GM10266 (cell line): ENCODE data around the gene DNAH14.
A peak's percentile ranks its signal among the peaks of the same experiment; 100 is the strongest.
"Not testable (repeated sequence)": the region's sequence is repeated elsewhere in the genome, so short reads cannot be mapped to it uniquely, and the experiment has no call there.

ENCODE experiments used
- DNase-seq: peaks from one replicate; pipeline ENCODE4 v3.0.0; 2012; ENCODE audit errors: extremely low spot score
- TF ChIP-seq, protein P1 (sequence below): IDR thresholded peaks from 2 replicates; pipeline ENCODE4 v1.5.1; 2012; ENCODE audit warnings: mild to moderate bottlenecking, low read depth; ENCODE audit not compliant: control insufficient read depth, insufficient read depth; ENCODE audit errors: missing control alignments

DNAH14 gene

DNA sequence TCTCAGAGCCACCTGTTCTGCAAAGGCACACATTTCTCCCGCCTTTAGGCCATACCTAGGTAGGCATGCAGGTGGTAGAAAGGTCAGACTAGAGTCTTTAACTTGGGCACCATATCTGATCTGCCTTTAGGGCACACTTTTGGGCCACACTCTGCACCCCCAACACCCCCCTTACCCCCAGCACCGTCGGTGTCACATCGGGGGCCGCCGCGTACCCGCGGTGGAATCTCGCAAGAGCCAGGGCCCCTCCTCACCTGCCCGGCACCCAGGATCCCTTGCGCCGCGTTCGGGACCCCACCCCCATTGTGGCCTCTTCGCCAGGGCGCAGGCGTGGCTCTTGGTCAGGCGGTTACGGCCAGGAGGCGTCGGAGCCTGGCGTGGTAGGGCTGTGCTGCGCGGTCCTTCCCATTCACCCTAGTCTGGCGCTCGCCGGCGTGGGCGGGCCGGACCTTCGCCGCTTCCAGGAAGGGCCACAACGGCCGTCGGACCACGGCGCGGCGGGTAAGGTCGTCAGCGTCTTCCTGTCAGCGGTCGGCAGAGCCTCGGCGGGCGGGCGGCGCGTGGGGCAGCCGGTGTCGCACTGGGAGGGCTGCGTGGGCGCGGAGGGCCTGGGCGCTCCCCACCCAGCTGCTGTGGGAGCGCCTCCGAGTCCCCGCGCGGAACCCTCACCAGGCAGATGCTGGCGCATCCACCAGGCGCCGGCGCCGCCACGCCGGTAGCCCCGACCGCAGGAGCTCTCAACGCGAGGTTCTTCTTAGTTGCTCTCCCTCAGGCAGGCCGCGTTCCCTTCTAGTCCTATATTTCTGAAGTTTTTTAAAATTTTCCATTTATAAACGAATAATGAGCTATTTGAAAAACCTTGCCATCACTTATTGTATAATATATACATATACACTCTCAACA, at the start of gene DNAH14:
Gene DNAH14 (plus strand): TSS at position 341 of the 903 bp plus-strand sequence. CDS start 23,028 bp downstream, outside the sequence.
- peak; percentile 53 for DNase-seq
- TF ChIP-seq, protein P1, sequence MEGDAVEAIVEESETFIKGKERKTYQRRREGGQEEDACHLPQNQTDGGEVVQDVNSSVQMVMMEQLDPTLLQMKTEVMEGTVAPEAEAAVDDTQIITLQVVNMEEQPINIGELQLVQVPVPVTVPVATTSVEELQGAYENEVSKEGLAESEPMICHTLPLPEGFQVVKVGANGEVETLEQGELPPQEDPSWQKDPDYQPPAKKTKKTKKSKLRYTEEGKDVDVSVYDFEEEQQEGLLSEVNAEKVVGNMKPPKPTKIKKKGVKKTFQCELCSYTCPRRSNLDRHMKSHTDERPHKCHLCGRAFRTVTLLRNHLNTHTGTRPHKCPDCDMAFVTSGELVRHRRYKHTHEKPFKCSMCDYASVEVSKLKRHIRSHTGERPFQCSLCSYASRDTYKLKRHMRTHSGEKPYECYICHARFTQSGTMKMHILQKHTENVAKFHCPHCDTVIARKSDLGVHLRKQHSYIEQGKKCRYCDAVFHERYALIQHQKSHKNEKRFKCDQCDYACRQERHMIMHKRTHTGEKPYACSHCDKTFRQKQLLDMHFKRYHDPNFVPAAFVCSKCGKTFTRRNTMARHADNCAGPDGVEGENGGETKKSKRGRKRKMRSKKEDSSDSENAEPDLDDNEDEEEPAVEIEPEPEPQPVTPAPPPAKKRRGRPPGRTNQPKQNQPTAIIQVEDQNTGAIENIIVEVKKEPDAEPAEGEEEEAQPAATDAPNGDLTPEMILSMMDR: no peak

DNA sequence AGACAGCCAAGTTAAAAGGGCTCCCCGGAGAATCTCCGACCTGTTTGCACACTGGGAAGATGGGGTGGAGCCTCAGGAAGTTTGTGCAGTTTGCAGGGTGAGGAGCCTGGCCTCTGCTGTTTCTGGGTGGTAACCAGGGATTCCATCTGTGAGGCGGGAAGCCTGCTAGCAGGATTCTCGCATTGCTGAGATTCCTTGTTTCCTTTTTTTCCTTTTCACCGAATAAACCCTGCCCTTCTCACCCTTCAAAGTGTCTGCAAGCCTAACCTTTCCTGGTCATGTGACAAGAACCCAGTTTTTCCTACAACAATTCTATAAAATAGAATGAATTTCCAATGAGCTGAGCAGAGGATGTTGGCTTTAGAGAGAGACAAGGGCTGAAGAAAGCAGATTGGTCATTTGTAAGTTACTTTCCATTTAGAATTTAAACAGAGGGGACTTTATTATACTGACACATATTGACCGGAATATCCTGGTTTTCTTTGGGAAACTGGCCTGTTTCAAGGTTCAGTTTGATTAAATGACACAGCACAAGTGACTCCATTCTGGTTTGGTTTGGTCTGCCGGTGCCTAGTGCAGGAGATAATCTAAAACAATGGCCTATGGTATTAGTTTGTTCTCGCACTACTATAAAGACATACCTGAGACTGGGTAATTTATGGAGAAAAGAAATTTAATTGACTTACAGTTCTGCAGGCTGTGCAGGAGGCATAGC, 48.7 kb upstream of the DNAH14 start:
- TF ChIP-seq, protein P1: no peak
- DNase-seq: no peak

DNA sequence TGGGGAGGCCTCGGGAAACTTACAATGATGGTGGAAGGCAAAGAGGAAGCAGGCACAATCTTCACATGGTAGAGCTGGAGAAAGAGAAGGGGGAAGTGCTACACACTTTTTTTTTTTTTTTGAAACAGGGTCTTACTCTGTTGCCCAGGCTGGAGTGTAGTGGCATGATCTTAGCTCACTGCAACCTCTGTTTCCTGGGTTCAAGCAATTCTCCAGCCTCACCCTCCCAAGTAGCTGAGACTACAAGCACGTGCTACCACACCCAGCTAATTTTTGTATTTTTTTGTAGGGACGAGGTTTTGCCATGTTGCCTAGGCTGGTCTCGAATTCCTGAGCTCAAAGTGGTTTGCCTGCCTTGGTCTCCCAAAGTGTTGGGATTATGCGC, 48.2 kb upstream of the DNAH14 start:
- DNase-seq: not testable (repeated sequence)

DNA sequence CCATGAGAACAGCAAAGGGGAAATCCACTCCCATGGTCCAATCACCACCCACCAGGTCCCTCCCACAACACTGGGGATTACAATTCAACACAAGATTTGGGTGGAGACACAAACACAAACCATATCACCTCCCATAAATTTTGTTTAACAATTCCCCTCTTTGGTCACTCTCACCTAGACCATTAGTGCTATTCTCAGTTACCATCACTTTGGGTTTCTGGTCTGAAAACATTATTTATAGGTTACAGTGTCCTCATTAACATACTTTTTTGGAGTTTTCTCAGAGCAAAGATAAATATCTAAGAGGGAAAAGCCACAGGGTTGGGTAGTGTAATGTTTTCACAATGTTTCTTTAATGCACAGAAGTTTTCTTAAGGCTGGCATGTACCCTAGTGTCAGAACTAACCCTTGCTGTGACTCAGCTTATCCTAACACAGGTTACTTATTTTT, 47.7 kb upstream of the DNAH14 start:
- no peak for DNase-seq
- TF ChIP-seq, protein P1: no peak

DNA sequence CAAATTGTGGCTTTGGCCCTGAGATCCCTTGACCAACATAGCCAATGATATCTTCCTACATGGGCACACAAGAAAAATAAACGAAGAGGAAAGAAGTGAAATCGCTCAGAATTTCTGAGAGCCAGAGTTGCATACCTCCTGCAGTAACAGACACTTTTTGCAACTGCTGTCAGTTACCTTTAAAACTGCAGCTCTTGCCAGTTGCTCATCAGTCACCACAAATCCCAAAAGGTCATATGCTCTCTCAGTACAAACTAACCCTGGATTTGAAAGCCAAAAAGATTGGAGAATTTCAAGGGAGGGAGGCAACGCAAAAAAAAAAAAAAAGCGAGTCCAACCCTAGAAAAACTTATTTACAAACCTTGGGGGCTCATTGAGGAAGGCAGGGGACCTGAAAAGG, 47.2 kb upstream of the DNAH14 start:
- no peak for DNase-seq
- TF ChIP-seq, protein P1: no peak

DNA sequence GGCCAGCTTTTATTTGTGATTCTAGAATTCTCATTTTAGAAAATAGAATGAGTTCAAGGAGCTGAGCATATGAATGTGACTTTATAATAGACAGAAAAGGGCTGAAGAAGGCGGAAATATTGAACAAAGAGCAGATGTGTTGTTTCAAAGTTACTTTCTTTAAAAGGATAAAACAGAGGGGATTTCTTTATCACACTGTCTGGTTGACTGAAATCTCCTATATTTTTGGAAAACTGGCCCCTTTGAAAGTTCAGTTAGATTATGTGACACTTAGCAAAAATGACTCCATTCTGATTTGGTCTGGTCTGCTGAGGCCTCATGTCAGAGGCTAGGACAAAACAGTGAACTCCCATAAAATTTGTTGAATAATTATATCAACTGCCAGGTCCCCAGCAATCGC, 46.4 kb upstream of the DNAH14 start:
- DNase-seq: no peak
- TF ChIP-seq, protein P1: no peak

DNA sequence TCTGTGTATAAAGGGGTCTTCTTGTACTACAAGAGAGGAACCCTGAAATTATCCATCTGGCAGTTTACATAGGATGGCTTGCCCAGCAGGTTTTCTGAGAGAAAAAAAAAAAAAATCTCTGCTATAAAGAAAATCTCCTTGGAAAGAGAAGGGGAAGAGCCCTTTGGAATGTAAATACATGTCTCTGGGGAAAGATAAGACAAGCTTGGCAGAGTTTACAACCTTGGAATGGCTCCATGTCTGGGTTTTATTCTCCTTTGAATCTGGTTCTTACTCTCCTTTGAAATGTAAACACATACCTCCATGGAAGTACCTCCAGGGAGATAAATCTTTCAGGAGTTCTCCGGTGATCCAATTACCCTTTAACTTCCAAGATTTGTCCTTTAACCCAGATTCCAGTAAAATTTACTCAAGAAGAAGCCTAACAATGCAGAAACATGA, 45.1 kb upstream of the DNAH14 start:
- DNase-seq: no peak
- TF ChIP-seq, protein P1: no peak

DNA sequence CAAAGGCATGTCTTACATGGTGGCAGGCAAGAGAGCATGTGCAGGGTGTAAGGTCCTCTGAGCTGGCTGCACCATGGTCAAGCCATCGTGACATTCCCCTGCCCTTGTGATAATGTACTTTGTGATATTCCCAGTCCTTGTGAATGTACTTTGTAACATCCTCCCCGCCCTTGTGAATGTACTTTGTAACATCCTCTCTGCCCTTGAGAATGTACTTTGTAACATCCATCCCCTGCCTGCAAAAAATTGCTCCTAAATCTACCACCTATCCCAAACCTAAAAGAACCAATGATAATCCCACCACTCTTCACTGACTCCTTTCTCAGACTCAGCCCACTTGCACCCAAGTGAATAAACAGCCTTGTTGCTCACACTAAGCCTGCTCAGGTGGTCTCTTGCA, 44.1 kb upstream of the DNAH14 start:
- DNase-seq: not testable (repeated sequence)
